ENCODE measurements around the gene PMVK.
"Not testable (repeated sequence)": the region's sequence is repeated elsewhere in the genome, so short reads cannot be mapped to it uniquely, and the experiment has no call there.

PMVK gene

GRCh38 chr1:154913273-154913672 is 23.2 kb downstream of the PMVK start:
- no peak for DNase-seq (ENCODE audit: low spot score)

- DNase-seq (ENCODE audit: low spot score), result no peak
Measured at GRCh38 chr1:154912755-154913154, 23.8 kb downstream of the PMVK start.

- no peak for DNase-seq (ENCODE audit: low spot score)
Measured at GRCh38 chr1:154911691-154912550, 24.6 kb downstream of the PMVK start.

- no peak for DNase-seq (ENCODE audit: low spot score)
Measured at GRCh38 chr1:154910851-154911250, 25.7 kb downstream of the PMVK start.

GRCh38 chr1:154908937-154909336 is 27.6 kb downstream of the PMVK start:
- no peak for DNase-seq (ENCODE audit: low spot score)

- DNase-seq (ENCODE audit: low spot score), result not testable (repeated sequence)
Measured at GRCh38 chr1:154908129-154908528, 28.4 kb downstream of the PMVK start.

- no peak for DNase-seq (ENCODE audit: low spot score)
Measured at GRCh38 chr1:154906621-154907081, 29.9 kb downstream of the PMVK start.

GRCh38 chr1:154902938-154903566 is 33.5 kb downstream of the PMVK start:
- DNase-seq (ENCODE audit: low spot score), result no peak

GRCh38 chr1:154901591-154901990 is 34.9 kb downstream of the PMVK start:
- no peak for DNase-seq (ENCODE audit: low spot score)

GRCh38 chr1:154899041-154899440 is 37.5 kb downstream of the PMVK start:
- no peak for DNase-seq (ENCODE audit: low spot score)

- DNase-seq (ENCODE audit: low spot score), result no peak
Measured at GRCh38 chr1:154896771-154897286, 39.7 kb downstream of the PMVK start.

GRCh38 chr1:154895798-154896197 is 40.7 kb downstream of the PMVK start:
- no peak for DNase-seq (ENCODE audit: low spot score)

- DNase-seq (ENCODE audit: low spot score), result no peak
Measured at GRCh38 chr1:154891452-154891851, 45.1 kb downstream of the PMVK start.

- DNase-seq (ENCODE audit: low spot score), result no peak
Measured at GRCh38 chr1:154888757-154889156, 47.8 kb downstream of the PMVK start.

- no peak for DNase-seq (ENCODE audit: low spot score)
Measured at GRCh38 chr1:154886281-154887015, 50.1 kb downstream of the PMVK start.

- no peak for DNase-seq (ENCODE audit: low spot score)
Measured at GRCh38 chr1:154884869-154885701, 51.4 kb downstream of the PMVK start.

- DNase-seq (ENCODE audit: low spot score), result no peak
Measured at GRCh38 chr1:154883919-154884868, 52.3 kb downstream of the PMVK start.

GRCh38 chr1:154881820-154882535 is 54.5 kb downstream of the PMVK start:
- DNase-seq (ENCODE audit: low spot score), result no peak

GRCh38 chr1:154880671-154881070 is 55.8 kb downstream of the PMVK start:
- no peak for DNase-seq (ENCODE audit: low spot score)

GRCh38 chr1:154879038-154879421 is 57.5 kb downstream of the PMVK start:
- no peak for DNase-seq (ENCODE audit: low spot score)
